Esophagus squamous epithelium (tissue), 4 donors: Measurements from ENCODE around the gene TRMT11.

ENCODE experiments used
- POLR2A ChIP-seq, 4 donors: fragments of 450-650 bp; IDR thresholded peaks; one replicate each; pipeline ENCODE4 v1.6.1; 2017; ENCODE audit warnings: antibody characterized with exemption in 4 of 4, mild to moderate bottlenecking in 4 of 4, moderate library complexity in 3 of 4
- TF ChIP-seq, protein P1 (sequence below), 6 experiments: fragments of 450-650 bp in 4 of 6; fragments of 200-600 bp in 2 of 6; sonication (generic) in 2 of 6; IDR thresholded peaks; one replicate each; pipeline ENCODE4 v1.5.1; 2016 to 2019; ENCODE audit warnings: antibody characterized with exemption in 6 of 6, mild to moderate bottlenecking in 4 of 6, moderate library complexity in 4 of 6

DNA sequence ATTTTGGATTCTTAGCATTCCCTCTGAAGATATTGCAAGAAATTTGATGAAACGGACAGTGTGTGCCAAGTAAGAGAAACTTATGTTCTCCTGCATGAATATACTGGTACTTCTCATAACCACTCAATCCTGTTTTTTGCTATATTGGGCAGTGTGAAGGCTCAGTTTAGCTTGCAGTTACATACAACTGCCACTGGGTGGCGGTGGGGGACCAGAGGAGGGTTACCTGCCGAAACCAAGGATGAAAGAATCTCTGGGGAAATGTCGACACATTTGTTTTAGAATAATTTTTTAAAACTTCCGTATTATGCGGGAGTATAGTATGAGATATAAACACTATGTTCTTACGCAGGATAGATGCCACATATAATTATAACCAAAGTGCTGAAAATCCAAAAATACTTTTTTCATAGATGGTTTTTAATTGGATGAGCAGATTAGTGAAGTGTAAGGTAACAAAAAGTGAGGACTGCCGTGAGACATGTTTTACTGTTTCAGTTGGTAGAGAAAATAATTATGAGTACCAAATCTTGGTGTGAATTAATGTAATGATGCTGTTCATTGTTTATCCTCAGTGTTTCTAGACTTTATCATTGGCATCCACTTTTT lies 9.7 kb downstream of the TRMT11 start:
- TF ChIP-seq, protein P1, sequence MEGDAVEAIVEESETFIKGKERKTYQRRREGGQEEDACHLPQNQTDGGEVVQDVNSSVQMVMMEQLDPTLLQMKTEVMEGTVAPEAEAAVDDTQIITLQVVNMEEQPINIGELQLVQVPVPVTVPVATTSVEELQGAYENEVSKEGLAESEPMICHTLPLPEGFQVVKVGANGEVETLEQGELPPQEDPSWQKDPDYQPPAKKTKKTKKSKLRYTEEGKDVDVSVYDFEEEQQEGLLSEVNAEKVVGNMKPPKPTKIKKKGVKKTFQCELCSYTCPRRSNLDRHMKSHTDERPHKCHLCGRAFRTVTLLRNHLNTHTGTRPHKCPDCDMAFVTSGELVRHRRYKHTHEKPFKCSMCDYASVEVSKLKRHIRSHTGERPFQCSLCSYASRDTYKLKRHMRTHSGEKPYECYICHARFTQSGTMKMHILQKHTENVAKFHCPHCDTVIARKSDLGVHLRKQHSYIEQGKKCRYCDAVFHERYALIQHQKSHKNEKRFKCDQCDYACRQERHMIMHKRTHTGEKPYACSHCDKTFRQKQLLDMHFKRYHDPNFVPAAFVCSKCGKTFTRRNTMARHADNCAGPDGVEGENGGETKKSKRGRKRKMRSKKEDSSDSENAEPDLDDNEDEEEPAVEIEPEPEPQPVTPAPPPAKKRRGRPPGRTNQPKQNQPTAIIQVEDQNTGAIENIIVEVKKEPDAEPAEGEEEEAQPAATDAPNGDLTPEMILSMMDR (IDR thresholded peaks at IDR 0.05): peak; percentile 77 to 97 (median 91)
- no peak for TF ChIP-seq POLR2A (IDR thresholded peaks at IDR 0.05)
